Parietal lobe (tissue), 1 donor: Measurements from ENCODE around the gene PATE3. TPM values are rescaled to one million over a fixed set of nuclear protein-coding genes. Genes with fewer than 3 reads are reported as not detected.

Experiments
- total RNA-seq: library from RNA; depleted of rRNA; stranded (reverse); fragments of >200 nt; gene quantifications from one replicate; pipeline ENCODE4 v1.2.3, GENCODE V29; 2014

PATE3 gene
- total RNA-seq: not detected

GRCh38 chr11:125787827-125788226, at the start of gene PATE3:
TSS of gene PATE3 (plus strand) at chr11:125788127. CDS start at chr11:125788152, 25 bp downstream.

DNA sequence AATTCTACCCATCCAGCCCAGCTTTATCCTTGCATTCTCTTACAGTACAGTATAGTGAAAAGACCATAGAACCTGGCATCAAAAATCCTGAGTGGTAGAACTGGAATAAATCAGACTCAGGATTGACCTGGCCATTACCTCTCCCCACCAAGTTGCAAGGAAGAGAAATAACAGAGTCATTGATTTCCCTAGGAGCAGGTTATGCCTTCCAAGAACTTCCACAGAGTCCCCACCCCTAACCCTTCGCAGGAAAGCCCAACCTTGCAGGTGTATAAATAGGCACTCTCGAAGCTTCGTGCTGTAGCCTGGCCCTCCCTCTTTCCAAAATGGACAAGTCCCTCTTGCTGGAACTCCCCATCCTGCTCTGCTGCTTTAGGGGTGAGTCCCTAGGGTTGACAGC, 41.9 kb upstream of the PATE3 start, which contains the start of gene PATE1:
Gene PATE1, plus strand, starts transcription at position 301 of the 400 bp plus-strand sequence. Its CDS starts 26 bp downstream, at position 327.

DNA sequence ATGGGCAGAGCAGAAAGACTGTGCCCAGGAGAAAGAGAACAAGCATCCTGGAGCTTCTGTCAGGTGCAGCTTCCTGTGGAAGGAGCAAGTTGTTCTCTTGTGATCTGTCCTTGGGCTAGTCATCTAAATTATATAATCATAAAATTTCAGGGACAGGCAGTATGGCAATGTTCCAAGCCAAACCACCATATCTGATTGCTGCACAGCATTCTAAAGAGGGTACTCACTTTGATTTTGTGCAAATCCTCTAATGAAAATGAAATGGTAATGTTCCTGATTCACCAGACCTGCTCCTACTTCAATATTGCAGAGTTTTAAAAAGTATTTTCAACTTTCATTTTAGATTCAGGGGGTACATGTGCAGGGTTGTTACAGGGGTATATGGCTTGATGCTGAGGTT, 9.2 kb upstream of the PATE3 start, which contains the start of gene PATE2:
Gene PATE2, minus strand, starts transcription at position 101 of the 400 bp plus-strand sequence. Its CDS starts 55 bp downstream, at position 46.

DNA sequence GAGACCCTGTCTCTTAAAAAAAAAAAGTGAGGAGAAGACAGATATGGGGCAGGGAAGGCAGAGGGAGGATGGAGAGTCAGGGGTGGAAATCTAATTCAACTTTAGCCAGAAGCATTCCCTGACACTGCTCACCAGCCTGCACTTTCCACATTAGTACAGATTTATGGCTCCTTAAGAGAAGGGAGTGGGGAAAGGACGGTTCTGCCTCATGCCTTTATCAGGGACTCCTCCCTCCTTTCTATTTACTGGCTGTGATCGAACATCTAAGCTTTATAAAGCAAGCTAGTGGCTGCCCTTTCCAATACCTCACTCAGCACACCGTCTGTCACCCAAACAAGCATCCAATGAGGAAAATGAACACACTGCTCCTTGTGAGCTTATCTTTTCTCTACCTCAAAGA, 45.1 kb downstream of the PATE3 start, which contains the start of gene PATE4:
Gene PATE4, plus strand, starts transcription at position 301 of the 400 bp plus-strand sequence. Its CDS starts 44 bp downstream, at position 345.

Other genes starting within 250 kb of the PATE3 start
- 84.8 TPM for gene EI24, start 218.7 kb upstream of the PATE3 start, total RNA-seq
- gene STT3A, start 195.3 kb upstream of the PATE3 start, total RNA-seq: 59.2 TPM
- 17.2 TPM for gene CHEK1, start 163.0 kb upstream of the PATE3 start, total RNA-seq
- gene ACRV1, start 107.3 kb upstream of the PATE3 start, total RNA-seq: 0.31 TPM
- gene PATE1, start 41.8 kb upstream of the PATE3 start, total RNA-seq: not detected
- gene PATE2, start 9.3 kb upstream of the PATE3 start, total RNA-seq: 1.9 TPM
- gene PATE4, start 45.2 kb downstream of the PATE3 start, total RNA-seq: not detected
- gene HYLS1, start 99.5 kb downstream of the PATE3 start, total RNA-seq: 9.7 TPM
- gene PUS3, start 115.1 kb downstream of the PATE3 start, total RNA-seq: 9.4 TPM
- 23.2 TPM for gene DDX25, start 116.4 kb downstream of the PATE3 start, total RNA-seq
- not detected for gene VSIG10L2, start 157.9 kb downstream of the PATE3 start, total RNA-seq